HEK293 (cell line): ENCODE data around the gene LCE1D.

ENCODE experiments used
- CTCF ChIA-PET: fragments of 350-600 bp; formaldehyde crosslinking; extraction: SDS; loops from one replicate; lab custom pipeline; 2021; ENCODE audit warnings: antibody characterized with exemption; lab: Yijun Ruan, JAX
- POLR2A ChIA-PET: fragments of 300-600 bp; formaldehyde crosslinking; extraction: SDS; loops from one replicate; lab custom pipeline; 2020; ENCODE audit warnings: antibody characterized with exemption, inconsistent platforms; lab: Yijun Ruan, JAX
- H3K27ac ChIP-seq: fragments of 200-500 bp; sonication (Bioruptor generic); 2 replicates; pipeline ENCODE4 v1.5.1; 2014; ENCODE audit warnings: low read depth, low read length, control low read depth, inconsistent platforms; ENCODE audit errors: extremely low read depth
- H3K36me3 ChIP-seq, 2 experiments: fragments of 200-500 bp in 1 of 2; sonication (Bioruptor generic) in 1 of 2; 1 replicate in 1 of 2; 2 replicates in 1 of 2; pipeline ENCODE4 v1.5.1; 2014 to 2017; ENCODE audit warnings: inconsistent platforms in 2 of 2, low read length in 2 of 2; ENCODE audit not compliant: control insufficient read depth in 2 of 2, insufficient read depth in 1 of 2
- H3K4me1 ChIP-seq: fragments of 200-500 bp; sonication (Bioruptor generic); 2 replicates; pipeline ENCODE4 v1.5.1; 2014; ENCODE audit warnings: mild to moderate bottlenecking, low read length, inconsistent platforms; ENCODE audit not compliant: control insufficient read depth, insufficient read depth
- H3K4me3 ChIP-seq: 2 replicates; pipeline ENCODE4 v1.5.1; 2011; ENCODE audit warnings: low read depth, mild to moderate bottlenecking, control low read depth, low read length, moderate library complexity
- H3K9me3 ChIP-seq: fragments of 200-500 bp; sonication (Bioruptor generic); 2 replicates; pipeline ENCODE4 v1.5.1; 2014; ENCODE audit warnings: low read depth, low read length, inconsistent platforms; ENCODE audit not compliant: control insufficient read depth, insufficient read depth
- CTCF ChIP-seq: fragments of 450-650 bp; formaldehyde crosslinking; IDR thresholded peaks from 2 replicates; pipeline ENCODE4 v1.5.1; 2016; ENCODE audit warnings: missing biosample characterization, missing genetic modification characterization
- GLIS2 ChIP-seq: fragments of 450-650 bp; formaldehyde crosslinking; IDR thresholded peaks from 2 replicates; pipeline ENCODE4 v1.5.1; 2016; ENCODE audit warnings: missing biosample characterization, missing genetic modification characterization
- HOXC10 ChIP-seq: sonication (generic); formaldehyde crosslinking; IDR thresholded peaks from 2 replicates; pipeline ENCODE4 v1.8.1; 2023; ENCODE audit warnings: mild to moderate bottlenecking, missing genetic modification reagents
- IKZF3 ChIP-seq: fragments of 450-650 bp; IDR thresholded peaks from 2 replicates; pipeline ENCODE4 v1.5.0; 2018; ENCODE audit warnings: missing biosample characterization, mild to moderate bottlenecking, missing genetic modification characterization, moderate library complexity
- KLF9 ChIP-seq: fragments of 450-650 bp; formaldehyde crosslinking; IDR thresholded peaks from 2 replicates; pipeline ENCODE4 v1.5.1; 2016; ENCODE audit warnings: missing biosample characterization, missing genetic modification characterization, low read depth
- OVOL3 ChIP-seq: fragments of 450-650 bp; formaldehyde crosslinking; IDR thresholded peaks from 2 replicates; pipeline ENCODE4 v1.5.1; 2016; ENCODE audit warnings: missing biosample characterization, missing genetic modification characterization
- SCRT1 ChIP-seq: fragments of 450-650 bp; formaldehyde crosslinking; IDR thresholded peaks from 2 replicates; pipeline ENCODE4 v1.5.1; 2016; ENCODE audit warnings: missing biosample characterization, missing genetic modification characterization, borderline replicate concordance
- ZBTB21 ChIP-seq: fragments of 450-650 bp; formaldehyde crosslinking; IDR thresholded peaks from 2 replicates; pipeline ENCODE4 v1.5.1; 2017; ENCODE audit warnings: missing biosample characterization, missing genetic modification characterization
- ZFP41 ChIP-seq: fragments of 450-650 bp; formaldehyde crosslinking; IDR thresholded peaks from 2 replicates; pipeline ENCODE4 v1.5.1; 2016; ENCODE audit warnings: missing biosample characterization, missing genetic modification characterization, borderline replicate concordance
- ZFP69B ChIP-seq: fragments of 450-650 bp; formaldehyde crosslinking; IDR thresholded peaks from 2 replicates; pipeline ENCODE4 v1.5.1; 2016; ENCODE audit warnings: missing biosample characterization, missing genetic modification characterization
- ZNF132 ChIP-seq: fragments of 450-650 bp; formaldehyde crosslinking; IDR thresholded peaks from 2 replicates; pipeline ENCODE4 v1.5.1; 2017; ENCODE audit warnings: missing biosample characterization, missing genetic modification characterization, borderline replicate concordance
- ZNF148 ChIP-seq: fragments of 450-650 bp; formaldehyde crosslinking; IDR thresholded peaks from 2 replicates; pipeline ENCODE4 v1.5.0; 2017; ENCODE audit warnings: missing biosample characterization, missing genetic modification characterization, borderline replicate concordance
- ZNF202 ChIP-seq: fragments of 450-650 bp; formaldehyde crosslinking; IDR thresholded peaks from 2 replicates; pipeline ENCODE4 v1.5.1; 2016; ENCODE audit warnings: missing biosample characterization, missing genetic modification characterization, borderline replicate concordance
- ZNF302 ChIP-seq: fragments of 450-650 bp; formaldehyde crosslinking; IDR thresholded peaks from 2 replicates; pipeline ENCODE4 v1.5.1; 2016; ENCODE audit warnings: missing biosample characterization, missing genetic modification characterization, low read depth
- ZNF48 ChIP-seq: fragments of 450-650 bp; formaldehyde crosslinking; IDR thresholded peaks from 2 replicates; pipeline ENCODE4 v1.5.1; 2016; ENCODE audit warnings: missing biosample characterization, missing genetic modification characterization
- ZNF549 ChIP-seq: fragments of 450-650 bp; IDR thresholded peaks from 2 replicates; pipeline ENCODE4 v1.5.1; 2018; ENCODE audit warnings: missing biosample characterization, missing genetic modification characterization, mild to moderate bottlenecking, inconsistent platforms, moderate library complexity
- ZNF558 ChIP-seq: fragments of 450-650 bp; formaldehyde crosslinking; IDR thresholded peaks from 2 replicates; pipeline ENCODE4 v1.5.1; 2016; ENCODE audit warnings: missing biosample characterization, missing genetic modification characterization
- ZNF561 ChIP-seq: fragments of 450-650 bp; IDR thresholded peaks from 2 replicates; pipeline ENCODE4 v1.5.1; 2018; ENCODE audit warnings: missing biosample characterization, missing genetic modification characterization, borderline replicate concordance
- ZNF670 ChIP-seq: fragments of 450-650 bp; formaldehyde crosslinking; IDR thresholded peaks from 2 replicates; pipeline ENCODE4 v1.5.1; 2016; ENCODE audit warnings: missing biosample characterization, missing genetic modification characterization, low read depth
- ZNF677 ChIP-seq: fragments of 450-650 bp; IDR thresholded peaks from 2 replicates; pipeline ENCODE4 v1.5.0; 2018; ENCODE audit warnings: missing biosample characterization, mild to moderate bottlenecking, missing genetic modification characterization, moderate library complexity
- ZNF747 ChIP-seq: fragments of 450-650 bp; formaldehyde crosslinking; IDR thresholded peaks from 2 replicates; pipeline ENCODE4 v1.5.1; 2016; ENCODE audit warnings: missing biosample characterization, missing genetic modification characterization
- TF ChIP-seq, protein P1 (sequence below): fragments of 450-650 bp; formaldehyde crosslinking; IDR thresholded peaks from 2 replicates; pipeline ENCODE4 v1.5.1; 2017; ENCODE audit warnings: missing biosample characterization, missing genetic modification characterization
- TF ChIP-seq, protein P2 (sequence below): fragments of 450-650 bp; formaldehyde crosslinking; IDR thresholded peaks from 2 replicates; pipeline ENCODE4 v1.5.1; 2016; ENCODE audit warnings: missing biosample characterization, missing genetic modification characterization

The LCE1D gene

GRCh38 chr1:152760551-152761190 is 35.9 kb upstream of the LCE1D start (continued):
- TF ChIP-seq, protein P1, sequence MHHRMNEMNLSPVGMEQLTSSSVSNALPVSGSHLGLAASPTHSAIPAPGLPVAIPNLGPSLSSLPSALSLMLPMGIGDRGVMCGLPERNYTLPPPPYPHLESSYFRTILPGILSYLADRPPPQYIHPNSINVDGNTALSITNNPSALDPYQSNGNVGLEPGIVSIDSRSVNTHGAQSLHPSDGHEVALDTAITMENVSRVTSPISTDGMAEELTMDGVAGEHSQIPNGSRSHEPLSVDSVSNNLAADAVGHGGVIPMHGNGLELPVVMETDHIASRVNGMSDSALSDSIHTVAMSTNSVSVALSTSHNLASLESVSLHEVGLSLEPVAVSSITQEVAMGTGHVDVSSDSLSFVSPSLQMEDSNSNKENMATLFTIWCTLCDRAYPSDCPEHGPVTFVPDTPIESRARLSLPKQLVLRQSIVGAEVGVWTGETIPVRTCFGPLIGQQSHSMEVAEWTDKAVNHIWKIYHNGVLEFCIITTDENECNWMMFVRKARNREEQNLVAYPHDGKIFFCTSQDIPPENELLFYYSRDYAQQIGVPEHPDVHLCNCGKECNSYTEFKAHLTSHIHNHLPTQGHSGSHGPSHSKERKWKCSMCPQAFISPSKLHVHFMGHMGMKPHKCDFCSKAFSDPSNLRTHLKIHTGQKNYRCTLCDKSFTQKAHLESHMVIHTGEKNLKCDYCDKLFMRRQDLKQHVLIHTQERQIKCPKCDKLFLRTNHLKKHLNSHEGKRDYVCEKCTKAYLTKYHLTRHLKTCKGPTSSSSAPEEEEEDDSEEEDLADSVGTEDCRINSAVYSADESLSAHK: no peak
- TF ChIP-seq OVOL3 (tag by site-specific recombination) (no peak), ZNF747 (tag by site-specific recombination) (no peak), HOXC10 (CRISPR knock-in tag) (no peak), ZNF132 (tag by site-specific recombination) (no peak)
- TF ChIP-seq, protein P2, sequence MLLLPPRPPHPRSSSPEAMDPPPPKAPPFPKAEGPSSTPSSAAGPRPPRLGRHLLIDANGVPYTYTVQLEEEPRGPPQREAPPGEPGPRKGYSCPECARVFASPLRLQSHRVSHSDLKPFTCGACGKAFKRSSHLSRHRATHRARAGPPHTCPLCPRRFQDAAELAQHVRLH (tag by site-specific recombination): no peak

- H3K36me3 ChIP-seq: no peaks in the 10 kb centered on the region
- no peak overlapping the region for H3K27ac ChIP-seq
- ChIA-PET CTCF (no interaction called here), POLR2A (no interaction called here)
- no peak for TF ChIP-seq ZNF132 (tag by site-specific recombination)
- TF ChIP-seq ZNF677 (tag by site-specific recombination): no peak
- no peak for TF ChIP-seq ZBTB21
- H3K4me3 ChIP-seq: no peak overlapping the region
- H3K9me3 ChIP-seq: no peaks in the 10 kb centered on the region
- no peaks in the 10 kb centered on the region for H3K4me1 ChIP-seq
These were observed 34.8 kb upstream of the LCE1D start for GRCh38 chr1:152761609-152762213.

DNA sequence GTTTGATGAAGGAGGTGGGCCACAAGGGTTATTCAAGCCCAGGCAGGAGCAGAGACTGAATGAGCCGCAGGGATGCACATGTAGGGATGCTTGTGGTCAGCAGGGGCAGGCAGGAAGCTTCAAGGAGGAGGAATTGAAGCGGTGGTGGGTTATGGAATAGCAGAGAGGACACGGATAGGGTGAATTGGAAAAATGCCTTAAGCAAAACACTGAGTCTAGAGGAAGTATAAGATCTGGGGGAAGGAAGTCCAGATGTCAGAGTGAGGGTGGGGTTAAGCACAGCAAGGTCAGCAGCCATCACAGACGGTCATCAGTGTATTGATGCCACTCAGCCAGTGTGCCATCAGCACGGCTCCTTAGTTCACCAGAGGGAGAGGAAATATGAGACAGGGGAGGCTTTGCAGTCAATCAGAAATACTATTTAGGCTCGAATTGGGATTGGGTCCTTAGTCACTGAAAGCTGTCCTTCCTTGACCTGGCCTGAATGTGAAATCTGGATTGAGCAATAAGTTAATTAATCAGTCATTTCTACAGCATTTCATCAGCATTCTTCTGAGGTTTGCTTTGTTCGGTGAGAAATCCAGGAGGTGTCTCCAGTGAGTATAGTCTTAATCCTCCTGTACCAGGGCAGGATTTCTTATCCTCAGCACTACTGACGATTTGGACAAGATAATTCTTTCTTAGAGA is 27.5 kb upstream of the LCE1D start:
- POLR2A ChIA-PET: no interaction called here
- H3K9me3 ChIP-seq: no peaks in the 10 kb centered on the region
- H3K36me3 ChIP-seq: no peaks in the 10 kb centered on the region
- CTCF ChIA-PET: interaction anchor here (1.0 to 3.5 kb wide), 2 partner anchors 9 to 115 kb away, joined by 3 to 21 read pairs; no protein-coding TSS in a partner anchor
- H3K4me3 ChIP-seq: no peak overlapping the region
- no peak overlapping the region for H3K27ac ChIP-seq
- no peaks in the 10 kb centered on the region for H3K4me1 ChIP-seq
- TF ChIP-seq ZNF148: no peak
- TF ChIP-seq KLF9: no peak
- no peak for TF ChIP-seq GLIS2
- TF ChIP-seq ZNF302 (tag by site-specific recombination): no peak
- TF ChIP-seq SCRT1 (tag by site-specific recombination): no peak
- TF ChIP-seq ZNF561: no peak
- TF ChIP-seq ZNF549 (tag by site-specific recombination): no peak
- no peak for TF ChIP-seq ZNF202
- TF ChIP-seq ZNF48 (tag by site-specific recombination): no peak
- no peak for TF ChIP-seq ZFP41 (tag by site-specific recombination)
- no peak for TF ChIP-seq ZNF670 (tag by site-specific recombination)
- TF ChIP-seq IKZF3: no peak
- TF ChIP-seq CTCF (tag by site-specific recombination): no peak
- no peak for TF ChIP-seq ZNF558
- TF ChIP-seq ZFP69B (tag by site-specific recombination): no peak
- TF ChIP-seq, protein P2 (tag by site-specific recombination): no peak
